Peyer's patch (tissue), 4 donors: ENCODE results near the gene RNGTT. TPM values are rescaled to one million over a fixed set of nuclear protein-coding genes. Genes with fewer than 3 reads are reported as not detected.

ENCODE experiments used
- DNase-seq, 3 donors: peaks; one replicate each; pipeline ENCODE4 v3.0.0-alpha.2; 2017 to 2019
- H3K27ac ChIP-seq, 4 donors: fragments of 200-600 bp; sonication (generic); one replicate each; pipeline ENCODE4 v1.5.1; 2016 to 2019
- H3K27me3 ChIP-seq, 2 donors: fragments of 200-600 bp; sonication (generic); one replicate each; pipeline ENCODE4 v1.5.1; 2019
- H3K36me3 ChIP-seq, 3 donors: fragments of 200-600 bp; sonication (generic); one replicate each; pipeline ENCODE4 v1.5.1; 2016 to 2019
- H3K4me1 ChIP-seq, 4 donors: fragments of 200-600 bp; sonication (generic); one replicate each; pipeline ENCODE4 v1.5.1; 2016 to 2019
- H3K4me3 ChIP-seq, 4 donors: fragments of 200-600 bp; sonication (generic); 1 replicate in 3 of 4; 2 replicates in 1 of 4; pipeline ENCODE4 v1.5.1; 2016 to 2019; ENCODE audit warnings: mild to moderate bottlenecking in 1 of 4
- H3K9me3 ChIP-seq, 4 donors: fragments of 200-600 bp; sonication (generic); one replicate each; pipeline ENCODE4 v1.5.1; 2016 to 2019; ENCODE audit warnings: mild to moderate bottlenecking in 1 of 4
- CTCF ChIP-seq, 6 experiments: fragments of 450-650 bp in 4 of 6; fragments of 200-600 bp in 2 of 6; sonication (generic) in 1 of 6; IDR thresholded peaks; one replicate each; pipeline ENCODE4 v1.5.1; 2017 to 2019; ENCODE audit warnings: antibody characterized with exemption in 6 of 6, mild to moderate bottlenecking in 3 of 6, moderate library complexity in 1 of 6
- POLR2A ChIP-seq, 2 donors: fragments of 450-650 bp; IDR thresholded peaks; one replicate each; pipeline ENCODE4 v1.5.1; 2017; ENCODE audit warnings: antibody characterized with exemption in 2 of 2, mild to moderate bottlenecking in 2 of 2, moderate library complexity in 2 of 2
- total RNA-seq, 4 donors: library from RNA; depleted of rRNA; stranded (reverse); fragments of >200 nt; gene quantifications; one replicate each; pipeline ENCODE4 v1.1.0, GENCODE V29; 2016

RNGTT gene
- total RNA-seq = 10 to 100 TPM; 12.7 to 44.6 (median 18.5) TPM

GRCh38 chr6:88963139-88964090, at the start of gene RNGTT:
TSS of gene RNGTT (minus strand) at chr6:88963618. CDS start at chr6:88963409, 209 bp downstream.
- H3K9me3 ChIP-seq = no peaks in the 10 kb centered on the region
- H3K4me3 ChIP-seq = peak within 1 kb of the TSS; percentile 72 to 98 (median 78)
- H3K36me3 ChIP-seq = no peaks in the 10 kb centered on the region
- no peaks in the 10 kb centered on the region for H3K27me3 ChIP-seq
- H3K4me1 ChIP-seq = peaks cover 0 to 15% (median 6%) of the 10 kb centered on the region in 4 donors
- peak; percentile 97 to 99 (median 99) for DNase-seq
- H3K27ac ChIP-seq = peak within 1 kb of the TSS; percentile 70 to 81 (median 72)
- TF ChIP-seq POLR2A (IDR thresholded peaks at IDR 0.05) (peak in 1 of 2 donors; percentile 51), CTCF (IDR thresholded peaks at IDR 0.05) (peak in 1 of 6 experiments; percentile 9)

- Histone ChIP-seq H3K9me3 (no peaks in the 10 kb centered on the region), H3K4me3 (no peak overlapping the region), H3K27ac (no peak overlapping the region), H3K27me3 (no peaks in the 10 kb centered on the region), H3K4me1 (peaks cover 0 to 6% (median 0%) of the 10 kb centered on the region in 4 donors), H3K36me3 (no peaks in the 10 kb centered on the region)
- DNase-seq = no peak
- no peak for TF ChIP-seq POLR2A (IDR thresholded peaks at IDR 0.05)
Observed at GRCh38 chr6:89011436-89011835, 48.0 kb upstream of the RNGTT start.

- H3K27me3 ChIP-seq = no peaks in the 10 kb centered on the region
- H3K4me3 ChIP-seq = no peak overlapping the region
- no peaks in the 10 kb centered on the region for H3K9me3 ChIP-seq
- DNase-seq = no peak
- peaks cover 0 to 6% (median 0%) of the 10 kb centered on the region in 4 donors for H3K4me1 ChIP-seq
- TF ChIP-seq CTCF (IDR thresholded peaks at IDR 0.05) (no peak), POLR2A (IDR thresholded peaks at IDR 0.05) (no peak)
- H3K27ac ChIP-seq = no peak overlapping the region
- H3K36me3 ChIP-seq = no peaks in the 10 kb centered on the region
Observed at GRCh38 chr6:89010825-89011224, 47.4 kb upstream of the RNGTT start.

GRCh38 chr6:89009624-89010059, 46.2 kb upstream of the RNGTT start:
- H3K27ac ChIP-seq = no peak overlapping the region
- no peak overlapping the region for H3K4me3 ChIP-seq
- no peak for DNase-seq
- H3K4me1 ChIP-seq = peaks cover 0 to 6% (median 0%) of the 10 kb centered on the region in 4 donors
- TF ChIP-seq POLR2A (IDR thresholded peaks at IDR 0.05) = no peak
- TF ChIP-seq CTCF (IDR thresholded peaks at IDR 0.05) = no peak
- H3K9me3 ChIP-seq = no peaks in the 10 kb centered on the region
- H3K27me3 ChIP-seq = no peaks in the 10 kb centered on the region
- H3K36me3 ChIP-seq = no peaks in the 10 kb centered on the region

- no peak for DNase-seq
- Histone ChIP-seq H3K4me1 (peaks cover 0 to 6% (median 0%) of the 10 kb centered on the region in 4 donors), H3K27me3 (no peaks in the 10 kb centered on the region), H3K4me3 (no peak overlapping the region), H3K36me3 (no peaks in the 10 kb centered on the region), H3K9me3 (no peaks in the 10 kb centered on the region), H3K27ac (no peak overlapping the region)
- TF ChIP-seq CTCF (IDR thresholded peaks at IDR 0.05) = no peak
- TF ChIP-seq POLR2A (IDR thresholded peaks at IDR 0.05) = no peak
Observed at GRCh38 chr6:89008815-89009374, 45.5 kb upstream of the RNGTT start.
